ENCODE measurements around the gene MED4. TPM values are rescaled to one million over a fixed set of nuclear protein-coding genes. Genes with fewer than 3 reads are reported as not detected.

Gene MED4
- total RNA-seq: 10 to 100 TPM; 49.5 to 59.7 TPM

GRCh38 chr13:48094781-48095502 is at the start of gene MED4:
Gene MED4, minus strand, starts transcription at chr13:48095104. Its CDS starts 26 bp downstream, at chr13:48095078.
- Mint-ChIP-seq H3K4me3 (peak within 1 kb of the TSS; percentile 89 to 93), H3K4me1 (ENCODE audit: low read depth) (peaks cover 45% of the 10 kb centered on the region), H3K36me3 (ENCODE audit: insufficient read depth in 2 of 2) (peaks cover 3 to 10% of the 10 kb centered on the region in 2 donors), H3K9me3 (peaks cover 0 to 3% of the 10 kb centered on the region in 2 donors), H3K27me3 (ENCODE audit: low read depth) (no peaks in the 10 kb centered on the region), H3K27ac (peak within 1 kb of the TSS; percentile 98)
- DNase-seq: peak; percentile 97 to 99
- ATAC-seq (replicated peaks in 1 of 2): peak; percentile 97 to 98

GRCh38 chr13:48144413-48145035 is 49.6 kb upstream of the MED4 start:
- H3K4me1 Mint-ChIP-seq (ENCODE audit: low read depth): peaks cover 32% of the 10 kb centered on the region
- no peak overlapping the region for H3K4me3 Mint-ChIP-seq

GRCh38 chr13:48142436-48142835 is 47.5 kb upstream of the MED4 start:
- H3K4me1 Mint-ChIP-seq (ENCODE audit: low read depth): peaks cover 45% of the 10 kb centered on the region
- H3K4me3 Mint-ChIP-seq: no peak overlapping the region
- H3K27me3 Mint-ChIP-seq (ENCODE audit: low read depth): no peaks in the 10 kb centered on the region
- no peak overlapping the region for H3K27ac Mint-ChIP-seq
- DNase-seq (no peak), ATAC-seq (replicated peaks in 1 of 2) (no peak)
- no peaks in the 10 kb centered on the region for H3K9me3 Mint-ChIP-seq
- H3K36me3 Mint-ChIP-seq (ENCODE audit: insufficient read depth in 2 of 2): no peaks in the 10 kb centered on the region

More at GRCh38 chr13:48144413-48145035, 49.6 kb upstream of the MED4 start:
- no peaks in the 10 kb centered on the region for H3K9me3 Mint-ChIP-seq
- no peak for DNase-seq
- no peaks in the 10 kb centered on the region for H3K27me3 Mint-ChIP-seq (ENCODE audit: low read depth)
- ATAC-seq (replicated peaks in 1 of 2): no peak
- no peaks in the 10 kb centered on the region for H3K36me3 Mint-ChIP-seq (ENCODE audit: insufficient read depth in 2 of 2)
- H3K27ac Mint-ChIP-seq: no peak overlapping the region

- H3K36me3 Mint-ChIP-seq (ENCODE audit: insufficient read depth in 2 of 2): no peaks in the 10 kb centered on the region
- peaks cover under 1% of the 10 kb centered on the region for H3K27me3 Mint-ChIP-seq (ENCODE audit: low read depth)
- peak; percentile 96 to 98 for ATAC-seq (replicated peaks in 1 of 2)
- no peak overlapping the region for H3K27ac Mint-ChIP-seq
- peak; percentile 27 to 29 for DNase-seq
- H3K4me1 Mint-ChIP-seq (ENCODE audit: low read depth): peaks cover 25% of the 10 kb centered on the region
- H3K9me3 Mint-ChIP-seq: no peaks in the 10 kb centered on the region
- no peak overlapping the region for H3K4me3 Mint-ChIP-seq
These were observed 43.4 kb upstream of the MED4 start for GRCh38 chr13:48138270-48138669.

GRCh38 chr13:48132961-48133360 is 38.1 kb upstream of the MED4 start:
- Mint-ChIP-seq H3K4me1 (ENCODE audit: low read depth) (peaks cover 25% of the 10 kb centered on the region), H3K4me3 (no peak overlapping the region), H3K27ac (no peak overlapping the region), H3K27me3 (ENCODE audit: low read depth) (peaks cover 6% of the 10 kb centered on the region), H3K9me3 (no peaks in the 10 kb centered on the region), H3K36me3 (ENCODE audit: insufficient read depth in 2 of 2) (no peaks in the 10 kb centered on the region)
- no peak for DNase-seq
- ATAC-seq (replicated peaks in 1 of 2): no peak

- H3K9me3 Mint-ChIP-seq: no peaks in the 10 kb centered on the region
- ATAC-seq (replicated peaks in 1 of 2): no peak
- no peak overlapping the region for H3K4me3 Mint-ChIP-seq
- no peak for DNase-seq
- peaks cover 6% of the 10 kb centered on the region for H3K27me3 Mint-ChIP-seq (ENCODE audit: low read depth)
- H3K4me1 Mint-ChIP-seq (ENCODE audit: low read depth): peaks cover 27% of the 10 kb centered on the region
- H3K36me3 Mint-ChIP-seq (ENCODE audit: insufficient read depth in 2 of 2): no peaks in the 10 kb centered on the region
- H3K27ac Mint-ChIP-seq: no peak overlapping the region
These were observed 36.6 kb upstream of the MED4 start for GRCh38 chr13:48131533-48131932.

GRCh38 chr13:48126944-48127830 is 32.3 kb upstream of the MED4 start:
- H3K27me3 Mint-ChIP-seq (ENCODE audit: low read depth): no peaks in the 10 kb centered on the region
- peak; percentile 73 to 82 for ATAC-seq (replicated peaks in 1 of 2)

GRCh38 chr13:48125794-48126228 is 30.9 kb upstream of the MED4 start:
- H3K36me3 Mint-ChIP-seq (ENCODE audit: insufficient read depth in 2 of 2): no peaks in the 10 kb centered on the region
- peaks cover 5% of the 10 kb centered on the region for H3K27me3 Mint-ChIP-seq (ENCODE audit: low read depth)
- no peak overlapping the region for H3K27ac Mint-ChIP-seq
- no peak for DNase-seq
- H3K4me3 Mint-ChIP-seq: no peak overlapping the region
- H3K9me3 Mint-ChIP-seq: no peaks in the 10 kb centered on the region
- no peak for ATAC-seq (replicated peaks in 1 of 2)
- peaks cover 18% of the 10 kb centered on the region for H3K4me1 Mint-ChIP-seq (ENCODE audit: low read depth)

More at GRCh38 chr13:48126944-48127830, 32.3 kb upstream of the MED4 start:
- Mint-ChIP-seq H3K36me3 (ENCODE audit: insufficient read depth in 2 of 2) (no peaks in the 10 kb centered on the region), H3K4me1 (ENCODE audit: low read depth) (peaks cover 23% of the 10 kb centered on the region), H3K27ac (no peak overlapping the region), H3K9me3 (no peaks in the 10 kb centered on the region), H3K4me3 (peak overlapping the region; percentile 23 to 32)
- DNase-seq: peak; percentile 19 to 49

GRCh38 chr13:48123812-48124211 is 28.9 kb upstream of the MED4 start:
- no peak overlapping the region for H3K27ac Mint-ChIP-seq
- DNase-seq (no peak), ATAC-seq (replicated peaks in 1 of 2) (no peak)
- no peak overlapping the region for H3K4me3 Mint-ChIP-seq
- no peaks in the 10 kb centered on the region for H3K36me3 Mint-ChIP-seq (ENCODE audit: insufficient read depth in 2 of 2)
- peaks cover 10% of the 10 kb centered on the region for H3K4me1 Mint-ChIP-seq (ENCODE audit: low read depth)
- H3K9me3 Mint-ChIP-seq: no peaks in the 10 kb centered on the region
- peaks cover 9% of the 10 kb centered on the region for H3K27me3 Mint-ChIP-seq (ENCODE audit: low read depth)

- peaks cover 9% of the 10 kb centered on the region for H3K27me3 Mint-ChIP-seq (ENCODE audit: low read depth)
- ATAC-seq (replicated peaks in 1 of 2): no peak
- H3K4me3 Mint-ChIP-seq: no peak overlapping the region
- no peak for DNase-seq
- no peak overlapping the region for H3K27ac Mint-ChIP-seq
- peaks cover 2% of the 10 kb centered on the region for H3K4me1 Mint-ChIP-seq (ENCODE audit: low read depth)
- H3K9me3 Mint-ChIP-seq: no peaks in the 10 kb centered on the region
- no peaks in the 10 kb centered on the region for H3K36me3 Mint-ChIP-seq (ENCODE audit: insufficient read depth in 2 of 2)
These were observed 26.8 kb upstream of the MED4 start for GRCh38 chr13:48121733-48122132.

- Mint-ChIP-seq H3K4me3 (no peak overlapping the region), H3K4me1 (ENCODE audit: low read depth) (no peaks in the 10 kb centered on the region), H3K9me3 (peaks cover 0 to 2% of the 10 kb centered on the region in 2 donors), H3K36me3 (ENCODE audit: insufficient read depth in 2 of 2) (no peaks in the 10 kb centered on the region), H3K27me3 (ENCODE audit: low read depth) (peaks cover 9% of the 10 kb centered on the region), H3K27ac (no peak overlapping the region)
- DNase-seq (no peak), ATAC-seq (replicated peaks in 1 of 2) (no peak)
These were observed 25.3 kb upstream of the MED4 start for GRCh38 chr13:48120241-48120640.

GRCh38 chr13:48118030-48118429 is 23.1 kb upstream of the MED4 start:
- H3K9me3 Mint-ChIP-seq: peaks cover 0 to 2% of the 10 kb centered on the region in 2 donors
- H3K36me3 Mint-ChIP-seq (ENCODE audit: insufficient read depth in 2 of 2): no peaks in the 10 kb centered on the region
- H3K27me3 Mint-ChIP-seq (ENCODE audit: low read depth): peaks cover 9% of the 10 kb centered on the region
- H3K27ac Mint-ChIP-seq: no peak overlapping the region
- no peak for ATAC-seq (replicated peaks in 1 of 2)
- no peak for DNase-seq
- H3K4me1 Mint-ChIP-seq (ENCODE audit: low read depth): peaks cover 4% of the 10 kb centered on the region
- H3K4me3 Mint-ChIP-seq: no peak overlapping the region

- Mint-ChIP-seq H3K27ac (no peak overlapping the region), H3K27me3 (ENCODE audit: low read depth) (peaks cover 9% of the 10 kb centered on the region), H3K4me3 (no peak overlapping the region), H3K36me3 (ENCODE audit: insufficient read depth in 2 of 2) (no peaks in the 10 kb centered on the region), H3K9me3 (peaks cover 0 to 2% of the 10 kb centered on the region in 2 donors), H3K4me1 (ENCODE audit: low read depth) (peaks cover 6% of the 10 kb centered on the region)
- DNase-seq (no peak), ATAC-seq (replicated peaks in 1 of 2) (no peak)
These were observed 21.9 kb upstream of the MED4 start for GRCh38 chr13:48116808-48117207.

Data from activated T-cell treated with anti-CD3 and anti-CD28 coated beads, Interleukin-2, amount 50 U/mL, for 72 hours (primary cell).